ENCODE data around the gene PNISR.
"Not testable (repeated sequence)": the region's sequence is repeated elsewhere in the genome, so short reads cannot be mapped to it uniquely, and the experiment has no call there.

Gene PNISR, protein sequence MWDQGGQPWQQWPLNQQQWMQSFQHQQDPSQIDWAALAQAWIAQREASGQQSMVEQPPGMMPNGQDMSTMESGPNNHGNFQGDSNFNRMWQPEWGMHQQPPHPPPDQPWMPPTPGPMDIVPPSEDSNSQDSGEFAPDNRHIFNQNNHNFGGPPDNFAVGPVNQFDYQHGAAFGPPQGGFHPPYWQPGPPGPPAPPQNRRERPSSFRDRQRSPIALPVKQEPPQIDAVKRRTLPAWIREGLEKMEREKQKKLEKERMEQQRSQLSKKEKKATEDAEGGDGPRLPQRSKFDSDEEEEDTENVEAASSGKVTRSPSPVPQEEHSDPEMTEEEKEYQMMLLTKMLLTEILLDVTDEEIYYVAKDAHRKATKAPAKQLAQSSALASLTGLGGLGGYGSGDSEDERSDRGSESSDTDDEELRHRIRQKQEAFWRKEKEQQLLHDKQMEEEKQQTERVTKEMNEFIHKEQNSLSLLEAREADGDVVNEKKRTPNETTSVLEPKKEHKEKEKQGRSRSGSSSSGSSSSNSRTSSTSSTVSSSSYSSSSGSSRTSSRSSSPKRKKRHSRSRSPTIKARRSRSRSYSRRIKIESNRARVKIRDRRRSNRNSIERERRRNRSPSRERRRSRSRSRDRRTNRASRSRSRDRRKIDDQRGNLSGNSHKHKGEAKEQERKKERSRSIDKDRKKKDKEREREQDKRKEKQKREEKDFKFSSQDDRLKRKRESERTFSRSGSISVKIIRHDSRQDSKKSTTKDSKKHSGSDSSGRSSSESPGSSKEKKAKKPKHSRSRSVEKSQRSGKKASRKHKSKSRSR

DNA sequence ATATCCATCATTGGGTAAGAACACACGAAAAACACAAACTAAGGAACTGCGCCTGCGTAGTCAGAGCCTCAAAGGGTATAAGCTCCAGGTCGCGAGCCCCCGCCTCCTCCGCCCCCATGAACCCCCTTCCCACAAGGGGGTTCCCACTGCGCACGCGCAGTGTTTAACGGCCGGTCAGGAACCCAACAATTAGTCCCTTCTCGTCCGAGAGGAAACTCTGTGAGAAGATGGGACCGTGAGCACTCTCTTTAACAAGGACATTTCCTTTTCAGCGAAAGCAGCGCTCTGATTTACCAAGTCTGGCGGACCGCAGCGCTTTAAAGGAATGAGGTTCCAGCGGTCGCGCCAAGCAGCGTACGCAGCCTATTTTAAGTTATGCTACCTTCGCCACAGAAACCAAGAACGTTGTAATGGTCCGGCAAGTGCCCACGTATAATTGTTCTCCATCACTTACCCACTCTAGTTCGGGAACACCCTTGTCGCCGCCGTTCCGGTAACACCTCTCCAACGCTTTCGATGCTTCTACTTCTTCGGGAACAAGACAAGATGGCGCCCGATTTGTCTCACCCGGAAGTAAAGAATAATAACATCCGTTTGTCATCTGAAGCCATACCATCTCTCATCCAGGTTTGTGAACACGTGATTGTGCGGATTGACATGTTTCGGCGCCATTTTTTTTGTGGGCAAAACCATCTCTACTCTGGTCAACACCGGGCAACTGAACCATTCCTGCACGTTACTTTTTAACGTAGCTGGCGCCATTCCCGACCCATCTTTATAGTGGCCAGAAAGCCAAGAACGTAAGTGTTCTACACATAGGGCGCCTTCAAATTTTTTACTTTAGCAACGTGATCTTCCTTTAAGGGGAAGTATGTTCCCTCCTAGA is at the start of gene PNISR:
Gene PNISR (minus strand): TSS at position 548 of the 886 bp plus-strand sequence. CDS start 10,649 bp downstream, outside the sequence.
- DNase-seq = peak; percentile 87

DNA sequence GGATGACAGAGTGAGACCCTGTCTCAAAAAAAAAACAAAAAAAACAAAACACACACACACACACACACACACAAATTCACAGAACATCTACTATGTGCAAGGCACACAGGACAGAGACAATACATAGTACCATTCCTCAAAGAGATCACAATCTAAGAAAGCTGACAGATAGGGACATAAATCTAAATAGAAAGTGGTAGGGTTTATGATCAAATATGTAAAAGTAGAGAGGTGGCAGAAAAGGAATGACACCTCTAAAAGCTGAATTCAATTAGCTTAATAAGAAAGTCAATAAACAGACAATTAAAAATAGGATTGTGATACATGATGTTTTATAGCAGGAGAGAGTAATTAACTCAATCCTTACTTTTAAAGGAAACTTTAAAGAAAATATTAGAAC is 48.6 kb upstream of the PNISR start:
- DNase-seq = no peak

DNA sequence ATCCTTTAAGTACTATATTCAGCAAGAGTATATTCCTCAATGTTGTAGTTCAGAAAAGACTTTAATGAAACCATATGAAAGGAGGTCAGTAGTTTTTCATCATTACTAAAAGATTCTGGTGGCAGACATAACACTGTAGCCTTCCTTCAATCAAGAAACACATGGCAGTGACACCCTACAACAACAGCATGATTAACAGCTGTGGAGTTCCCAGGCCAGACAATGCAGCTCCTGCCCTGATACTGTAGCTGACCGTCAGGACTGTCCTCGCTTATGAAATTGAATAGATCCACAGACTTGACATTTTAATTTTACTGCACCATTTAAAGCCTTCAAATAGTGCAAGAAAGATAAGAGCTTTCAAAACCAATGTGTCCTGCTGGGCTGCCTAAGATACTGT is 46.5 kb upstream of the PNISR start:
- no peak for DNase-seq

DNA sequence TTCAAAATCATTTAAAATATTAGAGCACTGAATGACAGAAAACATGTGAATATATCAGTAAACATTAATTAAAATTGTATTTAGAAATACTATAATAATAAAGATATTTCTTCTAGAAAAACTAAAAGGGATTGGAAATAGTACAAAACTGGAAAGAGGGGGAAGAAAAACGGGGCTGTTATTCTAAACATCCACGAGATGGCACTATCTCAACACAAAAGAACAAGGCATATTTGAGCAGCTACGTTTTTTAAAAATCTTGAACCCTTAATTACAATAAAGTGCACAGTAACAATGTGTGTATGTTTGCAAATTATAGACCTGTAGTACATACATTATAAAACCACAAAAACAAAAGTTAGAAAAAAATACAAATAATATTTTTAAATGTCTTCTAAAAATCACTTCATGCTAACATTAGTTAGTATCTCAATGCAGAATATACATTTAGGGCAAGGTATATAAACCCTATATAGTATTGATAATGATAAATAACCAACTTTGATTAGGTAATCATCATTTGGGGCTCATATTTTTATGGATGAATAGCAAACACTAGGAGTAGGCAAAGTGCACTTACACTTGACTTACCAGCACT is 42.5 kb upstream of the PNISR start:
- no peak for DNase-seq

DNA sequence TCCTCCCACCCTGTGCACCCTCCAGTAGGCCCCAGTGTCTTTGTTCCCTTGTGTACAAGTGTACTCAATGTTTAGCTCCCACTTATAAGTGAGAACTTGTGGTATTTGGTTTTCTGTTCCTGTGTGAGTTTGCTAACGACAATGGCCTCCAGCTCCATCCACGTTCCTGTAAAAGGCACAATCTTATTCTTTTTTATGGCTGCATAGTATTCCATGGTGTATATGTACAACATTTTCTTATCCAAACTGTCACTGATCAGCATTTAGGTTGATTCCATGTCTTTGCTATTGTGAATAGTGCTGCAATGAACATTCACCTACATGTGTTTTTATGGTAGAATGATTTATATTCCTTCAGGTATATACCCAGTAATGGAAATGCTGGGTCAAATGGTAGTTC is 34.0 kb upstream of the PNISR start:
- not testable (repeated sequence) for DNase-seq

DNA sequence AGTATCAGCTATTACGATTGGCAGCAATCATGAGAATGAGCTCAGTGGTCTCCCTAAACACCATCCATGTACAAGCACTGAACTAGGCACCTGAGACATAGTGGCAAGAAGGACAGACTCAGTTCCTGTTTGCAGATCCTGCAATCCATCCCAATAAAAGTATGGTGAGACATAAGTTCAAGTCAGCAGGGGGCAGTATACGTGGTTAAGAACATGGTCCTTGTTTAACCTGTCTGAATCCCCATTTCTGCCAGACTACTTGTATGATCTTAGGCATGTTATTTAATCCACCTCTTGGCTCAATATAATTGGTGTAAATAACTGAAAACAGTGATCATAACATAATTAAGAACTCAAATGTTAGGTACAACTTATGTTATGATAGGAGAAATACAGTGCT is 33.2 kb upstream of the PNISR start:
- no peak for DNase-seq

DNA sequence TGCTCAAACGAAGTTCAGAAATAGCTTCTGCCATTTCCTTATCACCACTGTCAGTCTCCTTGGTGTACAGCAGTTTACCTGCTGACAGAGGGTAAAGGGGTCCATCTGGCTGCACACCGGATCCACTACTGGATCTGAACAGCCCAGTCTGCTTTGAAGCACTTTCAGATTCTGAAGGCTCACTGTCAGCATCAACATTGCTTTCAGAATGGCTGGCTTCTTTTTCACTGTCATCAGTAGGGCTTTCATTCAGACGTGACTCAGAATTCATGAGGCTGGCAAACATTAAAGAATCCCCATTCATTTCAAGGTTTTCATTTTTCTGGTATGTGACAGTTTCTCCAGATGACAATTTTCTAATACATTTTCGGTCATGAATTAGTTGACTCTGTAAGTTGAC is 21.0 kb upstream of the PNISR start:
- no peak for DNase-seq

DNA sequence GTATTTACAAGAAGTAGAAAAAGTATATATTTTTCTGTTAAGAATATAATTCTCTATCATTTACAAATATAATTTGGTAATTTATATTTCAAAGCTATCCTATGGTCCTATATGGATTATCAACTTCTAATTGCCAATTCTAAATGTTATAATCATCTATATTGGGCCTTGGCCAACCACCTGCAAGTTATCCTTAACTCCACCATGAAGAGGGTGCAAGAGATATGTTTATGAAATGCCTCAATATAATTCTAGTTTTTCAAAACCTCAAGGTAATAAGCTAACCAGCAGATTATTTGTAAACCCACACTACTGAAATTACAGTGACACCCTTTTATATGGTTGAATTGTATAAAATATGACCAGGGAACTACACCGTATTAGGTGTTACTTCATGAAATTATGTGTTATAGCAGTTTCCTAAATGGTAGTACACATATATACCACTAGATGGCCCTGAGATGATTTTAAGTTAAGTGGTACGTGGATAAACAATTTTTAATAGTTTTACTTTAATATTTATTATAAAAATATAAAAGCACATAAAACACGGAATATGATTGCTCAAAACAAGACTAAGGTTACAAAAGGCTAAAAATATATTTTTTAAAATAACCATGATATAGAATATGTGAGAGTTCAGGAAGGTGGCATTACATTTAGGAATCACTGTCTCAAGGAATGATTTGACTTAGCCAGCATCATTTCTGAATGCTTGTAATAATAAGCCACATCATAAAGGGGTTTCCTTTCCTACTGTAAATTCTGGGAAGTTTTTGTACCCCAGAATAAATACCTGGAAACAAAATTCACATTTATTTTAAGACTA is 9.8 kb upstream of the PNISR start:
- no peak for DNase-seq

DNA sequence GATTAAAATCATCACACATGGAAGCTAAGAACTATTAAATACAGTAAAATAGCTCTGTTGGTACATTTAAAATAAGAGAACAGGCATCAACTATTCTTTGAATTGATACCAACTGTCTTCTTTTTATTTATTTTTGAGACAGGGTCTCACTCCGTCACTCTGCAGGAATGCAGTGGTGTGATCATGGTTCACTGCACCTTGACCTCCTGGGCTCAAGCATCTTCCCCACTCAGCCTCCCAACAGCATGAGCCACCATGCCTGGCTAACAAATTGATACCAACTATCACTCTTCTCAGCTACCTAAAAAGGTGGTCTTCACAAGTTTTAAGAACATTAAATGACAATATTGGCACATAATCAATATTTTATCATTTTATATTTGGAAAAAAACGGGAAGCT is 7.8 kb upstream of the PNISR start:
- no peak for DNase-seq

DNA sequence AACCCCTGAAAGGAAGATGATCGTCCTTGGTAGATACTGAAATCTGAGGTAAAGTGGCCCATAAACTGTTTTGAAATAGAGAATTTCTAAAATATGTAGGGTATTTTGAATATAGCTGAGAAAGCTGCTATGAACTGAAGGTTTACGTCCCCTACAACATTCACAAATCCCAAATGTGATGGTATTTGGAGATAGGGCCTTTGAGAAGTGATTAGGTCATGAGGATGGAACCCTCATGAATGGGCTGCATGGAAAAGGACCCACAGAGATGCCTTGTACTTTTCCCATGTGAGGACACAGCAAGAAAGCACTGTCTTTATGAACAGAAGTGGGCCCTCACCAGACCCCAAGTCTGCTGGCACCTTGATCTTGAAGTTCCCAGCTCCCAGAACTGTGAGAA is 6.8 kb upstream of the PNISR start:
- no peak for DNase-seq

DNA sequence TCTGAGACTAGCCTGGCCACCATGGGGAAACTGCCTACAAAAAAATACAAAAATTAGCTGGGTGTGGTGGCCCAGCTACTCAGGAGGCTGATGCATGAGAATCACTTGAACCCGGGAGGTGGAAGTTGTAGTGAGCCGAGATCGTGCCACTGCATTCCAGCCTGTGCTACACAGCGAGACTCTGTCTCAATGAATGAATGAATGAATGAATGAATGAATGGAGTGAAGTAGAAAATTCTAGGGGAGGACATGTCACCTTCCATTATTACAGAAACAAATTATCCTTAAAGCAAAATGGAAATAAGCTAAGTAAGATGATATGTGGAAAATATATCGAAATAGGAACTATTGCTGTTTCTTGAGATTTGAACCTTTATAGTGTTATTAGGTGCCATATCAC is 2.9 kb upstream of the PNISR start:
- no peak for DNase-seq

DNA sequence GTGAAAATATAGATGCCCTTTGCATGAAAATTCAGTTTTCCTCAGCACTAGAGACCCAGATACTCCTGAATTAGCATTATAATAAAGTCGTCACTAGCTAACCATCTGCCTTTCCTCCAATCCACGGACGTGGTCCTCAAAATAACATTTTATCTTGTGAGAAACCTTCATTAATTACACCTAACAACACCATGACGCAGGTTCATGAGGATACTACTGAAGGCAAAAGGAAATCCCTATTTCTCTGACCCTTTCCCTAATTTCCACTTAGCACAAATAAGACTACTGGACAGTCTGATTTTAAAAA is 1.3 kb upstream of the PNISR start:
- no peak for DNase-seq

DNA sequence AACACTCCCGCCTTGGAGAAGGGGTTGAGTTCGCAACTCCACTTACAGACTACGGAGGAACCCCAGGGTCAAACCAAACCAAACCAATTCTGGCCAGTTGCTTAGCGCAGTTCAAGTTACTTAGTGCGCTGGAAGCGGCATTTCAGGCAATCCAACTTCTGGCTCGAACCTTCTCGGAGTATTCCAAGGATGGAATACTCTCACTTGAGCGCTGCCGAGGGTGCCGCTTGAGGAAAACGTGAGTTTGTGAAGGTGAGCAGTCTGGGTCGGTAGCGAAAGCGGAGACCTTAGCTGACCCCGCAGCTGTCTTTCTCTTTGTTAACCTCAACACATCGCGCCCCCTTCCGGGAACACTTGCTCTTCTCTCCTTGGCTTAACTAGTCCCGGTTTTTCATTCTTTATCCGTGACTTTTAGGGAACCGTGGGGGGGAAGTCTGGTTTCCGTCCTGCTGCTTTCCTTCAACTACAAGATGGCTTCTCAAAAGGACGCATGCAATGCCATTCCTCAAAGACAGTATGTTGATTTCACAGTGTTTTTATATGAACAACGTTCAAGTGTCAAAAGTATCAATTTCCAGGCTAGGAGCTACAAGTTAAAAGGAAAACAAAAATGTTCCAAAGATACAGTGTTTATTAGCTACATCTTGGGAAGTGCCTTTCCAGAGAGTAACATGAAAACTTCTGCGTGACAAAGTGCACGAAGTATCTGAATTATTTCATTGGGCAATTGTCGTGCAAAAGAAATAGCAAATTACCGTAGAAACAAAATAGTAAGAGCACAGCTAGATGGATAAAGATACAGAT is 741 bp upstream of the PNISR start:
- DNase-seq = peak; percentile 78

DNA sequence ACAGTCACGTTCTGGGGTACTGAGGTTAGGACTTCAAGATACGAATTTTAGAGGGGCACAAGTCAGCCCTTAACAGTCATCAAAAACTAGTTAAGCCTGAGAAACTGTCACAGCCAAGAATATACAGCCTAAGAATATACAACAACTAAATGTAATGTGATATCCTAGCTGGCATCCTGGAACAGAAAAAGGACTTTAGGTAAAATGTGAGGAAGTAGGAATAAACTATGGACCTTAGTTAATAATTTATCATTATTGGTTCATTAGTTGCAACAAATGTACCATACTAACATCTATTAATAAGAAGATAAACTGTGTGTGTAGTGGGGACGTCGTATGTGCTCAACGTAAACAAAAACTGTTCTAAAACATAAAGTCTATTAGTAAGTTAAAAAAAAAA is 1.1 kb downstream of the PNISR start:
- DNase-seq = no peak

DNA sequence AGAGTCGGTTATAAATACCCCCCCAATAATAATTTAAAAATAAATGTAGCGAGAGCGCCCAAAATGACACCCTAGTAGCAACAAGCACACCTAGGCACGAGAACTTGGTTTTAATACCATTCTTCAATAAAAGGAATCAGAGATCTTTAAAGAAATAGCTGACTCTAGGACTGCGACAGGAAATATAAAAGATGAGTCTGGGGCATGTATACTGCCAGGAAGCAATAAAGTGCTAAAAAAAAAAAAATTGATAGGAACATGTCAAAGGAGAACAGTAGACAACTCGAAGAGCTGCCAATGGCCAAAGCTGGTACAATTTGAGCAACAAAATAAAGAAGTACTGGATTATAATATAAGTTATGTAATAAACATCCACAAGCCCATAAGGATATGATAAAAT is 2.2 kb downstream of the PNISR start:
- no peak for DNase-seq

DNA sequence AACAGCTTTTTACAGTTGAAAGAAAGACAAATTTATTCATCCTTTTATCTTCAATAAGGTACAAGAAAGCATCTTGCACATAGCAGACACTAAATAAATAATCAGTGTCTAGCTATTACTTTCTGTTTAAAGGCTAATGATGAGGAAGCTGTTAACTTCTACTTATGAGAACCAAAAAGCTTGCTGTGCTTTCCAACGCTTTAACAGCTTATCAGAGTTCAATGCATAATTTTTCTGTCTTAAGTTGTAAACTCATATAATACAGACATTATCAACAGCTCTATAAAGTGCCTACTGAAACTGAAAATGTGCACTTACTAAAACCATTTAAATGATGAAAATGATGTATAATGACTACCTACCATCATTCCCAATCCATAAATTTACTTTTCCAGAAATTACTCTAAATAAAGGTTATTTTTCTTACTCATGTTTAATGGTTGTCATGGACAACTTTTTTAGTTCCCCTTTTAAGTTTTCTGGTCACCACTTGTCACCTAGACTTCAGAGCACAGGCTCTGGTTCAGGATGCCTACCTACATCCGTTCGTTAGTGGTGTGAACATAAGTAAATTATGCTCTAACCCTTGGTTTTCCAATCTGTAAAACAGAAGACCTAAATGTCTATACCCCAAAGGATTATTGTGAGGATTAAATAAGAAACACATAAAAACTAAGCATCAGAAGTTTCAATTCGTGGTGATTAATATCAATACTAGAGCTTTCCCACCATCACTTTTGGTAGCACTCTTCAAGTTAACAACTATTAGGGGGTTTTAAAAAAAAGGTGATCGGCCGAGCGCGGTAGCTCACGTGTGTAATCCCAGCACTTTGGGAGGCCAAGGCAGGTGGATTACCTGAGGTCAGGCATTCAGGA is 8.0 kb downstream of the PNISR start:
- DNase-seq = no peak

DNA sequence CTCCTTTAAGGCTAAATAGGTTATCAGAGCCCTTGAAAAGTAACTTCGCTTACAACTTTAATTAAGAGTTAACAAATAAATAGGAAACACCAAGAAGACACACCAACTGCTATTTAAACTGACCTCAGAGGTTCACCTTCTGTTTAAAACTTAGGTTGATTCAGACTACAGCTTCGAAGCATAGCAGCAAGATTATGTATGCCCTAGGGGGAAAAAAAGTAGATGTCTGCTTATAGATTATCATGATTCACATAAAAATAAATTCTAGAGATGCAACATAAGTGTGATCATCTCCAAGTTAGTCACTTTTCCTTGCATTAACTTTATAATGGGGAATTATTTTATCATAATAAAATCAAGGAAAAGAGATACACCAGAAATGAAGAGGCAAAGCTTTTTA is 8.9 kb downstream of the PNISR start:
- DNase-seq = no peak

DNA sequence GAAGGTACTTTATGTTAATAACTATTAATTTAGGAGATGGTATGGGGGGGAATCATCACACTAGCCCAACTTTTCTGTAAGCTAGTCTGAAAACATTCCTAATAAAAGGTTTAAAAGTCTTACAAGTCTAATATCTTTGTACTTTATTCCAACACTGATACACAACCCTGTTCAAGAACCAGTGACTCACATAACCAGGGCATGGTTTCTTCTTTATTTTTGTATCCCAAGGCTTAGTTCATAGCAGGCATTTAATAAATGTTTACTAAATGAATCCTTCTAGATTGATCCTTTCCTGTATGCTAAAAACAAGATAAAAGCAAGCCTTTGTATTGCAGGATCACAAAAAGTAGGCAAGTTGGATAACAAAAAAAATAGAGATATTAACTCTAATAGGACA is 9.7 kb downstream of the PNISR start:
- DNase-seq = no peak

DNA sequence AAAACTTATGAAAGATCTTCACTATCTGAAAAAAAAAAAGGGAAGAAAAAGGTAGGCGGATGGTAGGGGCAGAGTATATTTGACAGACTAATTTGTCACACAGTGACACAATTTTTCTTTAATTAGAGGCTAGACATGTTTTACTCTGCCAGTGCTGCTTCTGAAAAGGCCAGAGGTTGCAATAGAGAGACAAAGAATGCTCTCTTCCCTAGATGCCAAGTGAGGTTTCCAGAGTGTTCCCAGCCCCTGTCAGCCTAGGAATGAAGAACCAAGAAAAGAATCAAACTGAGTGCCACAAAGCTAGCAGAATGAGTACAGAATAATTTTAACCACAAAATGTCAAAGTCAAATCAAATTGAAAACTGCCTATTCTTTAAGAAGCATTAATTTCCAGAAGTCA is 13.0 kb downstream of the PNISR start:
- no peak for DNase-seq

DNA sequence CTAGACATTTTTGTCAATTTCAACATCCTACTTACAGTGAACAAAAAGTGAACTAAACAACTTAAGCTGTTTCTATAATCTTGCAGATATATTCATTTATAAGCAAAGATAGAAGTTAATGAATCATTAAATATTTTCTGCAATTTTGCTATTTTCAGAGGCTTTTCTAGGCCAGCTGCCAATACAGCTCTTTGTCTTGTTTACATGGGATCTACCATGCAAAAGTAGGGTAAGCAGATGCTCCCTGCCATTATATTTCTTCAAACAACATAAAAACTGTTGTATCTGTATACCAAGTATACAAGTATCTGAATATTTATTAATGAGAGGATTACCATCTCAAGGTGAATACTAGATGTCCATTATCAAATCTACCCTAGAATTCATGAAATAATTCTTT is 15.4 kb downstream of the PNISR start:
- DNase-seq = no peak
